MG63 (cell line): ENCODE data around the gene PRSS33. TPM values are rescaled to one million over a fixed set of nuclear protein-coding genes. Genes with fewer than 3 reads are reported as not detected.

ENCODE experiments used
- DNase-seq: peaks from one replicate; pipeline ENCODE4 v3.0.0-alpha.2; 2020
- H3K27me3 ChIP-seq: fragments of 250-450 bp; sonication (Bioruptor Pico); 2 replicates; pipeline ENCODE4 v1.5.1; 2020; ENCODE audit warnings: mild to moderate bottlenecking, moderate library complexity
- H3K36me3 ChIP-seq: fragments of 250-450 bp; sonication (Bioruptor Pico); 2 replicates; pipeline ENCODE4 v1.5.1; 2020; ENCODE audit warnings: mild to moderate bottlenecking, moderate library complexity
- H3K4me3 ChIP-seq: fragments of 250-450 bp; sonication (Bioruptor Pico); 2 replicates; pipeline ENCODE4 v1.5.1; 2020; ENCODE audit warnings: mild to moderate bottlenecking, moderate library complexity
- H3K9me3 ChIP-seq: fragments of 250-450 bp; sonication (Bioruptor Pico); 2 replicates; pipeline ENCODE4 v1.5.1; 2020; ENCODE audit warnings: mild to moderate bottlenecking, moderate library complexity
- total RNA-seq: library from RNA; depleted of rRNA; stranded (reverse); fragments of >200 nt; shearing (Covaris generic); gene quantifications from 2 replicates; pipeline ENCODE4 v1.2.3, GENCODE V29; 2014; ENCODE audit warnings: low replicate concordance; rRNA removed

Gene PRSS33
- total RNA-seq, 1 experiment from 2014 or later: not detected

DNA sequence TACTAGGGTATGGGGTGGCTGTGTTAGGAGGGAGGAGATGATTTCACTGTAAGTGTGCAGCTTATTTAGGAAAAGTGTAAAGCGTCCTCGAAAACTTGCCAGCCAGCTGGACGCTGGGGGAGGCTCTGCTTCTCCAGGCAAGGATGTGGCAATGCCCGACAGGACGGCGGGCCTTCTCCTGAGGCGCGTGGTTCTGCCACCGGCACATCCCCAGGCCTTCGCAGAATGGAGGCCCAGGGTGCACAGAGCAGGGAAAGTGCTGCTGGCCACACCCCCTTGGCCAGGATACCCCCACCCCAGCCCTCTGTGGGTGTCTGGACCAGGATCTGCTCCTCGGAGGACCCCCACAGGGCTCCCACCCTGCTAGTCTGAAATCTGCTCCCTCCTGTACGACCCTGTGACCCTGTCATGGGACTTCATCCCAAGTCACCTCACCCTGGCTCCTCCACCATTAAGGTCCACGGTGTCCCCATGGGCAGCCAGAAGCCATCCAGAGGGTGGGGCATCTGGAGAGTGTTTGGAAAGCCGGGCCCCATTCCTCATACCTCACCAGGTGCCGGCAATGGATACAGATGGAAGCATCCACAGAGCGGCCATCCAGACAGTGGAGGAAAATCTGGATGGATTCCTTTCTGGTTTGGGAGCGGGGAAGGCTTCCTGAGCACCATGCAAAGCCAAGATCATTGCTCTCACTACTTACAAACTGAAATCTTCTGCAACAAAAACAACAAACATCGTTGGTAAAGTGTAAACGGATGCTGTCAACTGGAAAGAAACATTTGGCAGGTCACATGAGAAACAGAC lies 44.2 kb downstream of the PRSS33 start:
- no peaks in the 10 kb centered on the region for H3K27me3 ChIP-seq
- no peak for DNase-seq
- no peaks in the 10 kb centered on the region for H3K36me3 ChIP-seq
- H3K4me3 ChIP-seq: no peak overlapping the region
- H3K9me3 ChIP-seq: no peaks in the 10 kb centered on the region

GRCh38 chr16:2742323-2743006 lies 44.9 kb downstream of the PRSS33 start:
- H3K4me3 ChIP-seq: no peak overlapping the region
- no peak for DNase-seq
- H3K27me3 ChIP-seq: no peaks in the 10 kb centered on the region
- H3K9me3 ChIP-seq: no peaks in the 10 kb centered on the region
- H3K36me3 ChIP-seq: no peaks in the 10 kb centered on the region

DNA sequence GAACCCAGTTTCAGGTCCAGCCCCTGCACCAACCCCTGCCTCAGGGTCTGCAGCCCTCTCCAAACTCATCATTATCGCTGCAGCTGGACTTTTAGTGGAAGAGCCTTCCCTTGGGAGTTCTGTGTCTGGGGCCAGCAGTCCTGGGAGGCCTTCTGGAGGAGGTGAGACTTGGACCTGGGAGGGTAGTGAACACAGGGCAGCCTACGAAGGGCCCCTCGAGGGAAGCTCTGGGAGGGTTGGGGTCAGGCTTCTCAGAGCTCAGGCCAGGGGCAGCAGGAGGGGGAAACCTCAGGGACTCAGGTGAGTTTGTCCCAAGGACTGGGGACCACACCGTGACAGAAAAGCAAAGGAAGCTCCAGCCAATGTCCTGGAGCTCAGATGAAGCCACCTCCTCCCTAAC lies 46.2 kb downstream of the PRSS33 start:
- H3K27me3 ChIP-seq: no peaks in the 10 kb centered on the region
- H3K4me3 ChIP-seq: no peak overlapping the region
- no peaks in the 10 kb centered on the region for H3K9me3 ChIP-seq
- no peaks in the 10 kb centered on the region for H3K36me3 ChIP-seq
- DNase-seq: no peak

DNA sequence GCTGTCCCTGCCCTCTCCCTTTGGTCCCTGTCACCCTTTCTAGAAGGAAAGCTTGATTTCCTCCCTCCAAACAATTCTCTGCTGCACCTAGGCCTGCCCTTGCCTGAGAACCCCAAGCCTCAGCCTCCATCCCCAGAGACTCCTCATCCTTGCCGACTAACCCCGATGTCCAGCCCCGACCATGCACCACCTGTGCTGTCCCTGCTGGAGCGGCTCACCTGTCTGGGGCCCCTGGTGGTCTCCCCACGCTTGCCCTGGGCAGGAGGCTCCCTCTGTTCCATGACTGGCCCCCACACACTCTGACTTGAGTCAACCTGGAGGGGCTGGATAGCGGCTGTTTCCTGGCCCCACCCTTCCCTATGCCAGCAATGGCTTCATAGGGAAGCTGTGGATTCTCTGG lies 46.9 kb downstream of the PRSS33 start:
- Histone ChIP-seq H3K36me3 (no peaks in the 10 kb centered on the region), H3K4me3 (no peak overlapping the region), H3K9me3 (no peaks in the 10 kb centered on the region), H3K27me3 (no peaks in the 10 kb centered on the region)
- no peak for DNase-seq

GRCh38 chr16:2739625-2740430 lies 47.5 kb downstream of the PRSS33 start:
- Histone ChIP-seq H3K9me3 (no peaks in the 10 kb centered on the region), H3K27me3 (no peaks in the 10 kb centered on the region), H3K36me3 (no peaks in the 10 kb centered on the region), H3K4me3 (no peak overlapping the region)
- no peak for DNase-seq

- H3K36me3 ChIP-seq: no peaks in the 10 kb centered on the region
- no peaks in the 10 kb centered on the region for H3K9me3 ChIP-seq
- no peak overlapping the region for H3K4me3 ChIP-seq
- H3K27me3 ChIP-seq: no peaks in the 10 kb centered on the region
- no peak for DNase-seq
Observed at GRCh38 chr16:2738615-2739014, 48.7 kb downstream of the PRSS33 start.

- no peaks in the 10 kb centered on the region for H3K36me3 ChIP-seq
- H3K9me3 ChIP-seq: no peaks in the 10 kb centered on the region
- no peaks in the 10 kb centered on the region for H3K27me3 ChIP-seq
- H3K4me3 ChIP-seq: no peak overlapping the region
- DNase-seq: no peak
Observed at GRCh38 chr16:2737895-2738418, 49.4 kb downstream of the PRSS33 start.

GRCh38 chr16:2737238-2737605 lies 50.1 kb downstream of the PRSS33 start:
- no peaks in the 10 kb centered on the region for H3K27me3 ChIP-seq
- no peaks in the 10 kb centered on the region for H3K36me3 ChIP-seq
- DNase-seq: no peak
- H3K9me3 ChIP-seq: no peaks in the 10 kb centered on the region
- no peak overlapping the region for H3K4me3 ChIP-seq

GRCh38 chr16:2736476-2737237 lies 50.7 kb downstream of the PRSS33 start:
- no peak for DNase-seq
- H3K27me3 ChIP-seq: no peaks in the 10 kb centered on the region; the same call in 1 of the 2 replicates
- H3K9me3 ChIP-seq: no peaks in the 10 kb centered on the region
- H3K36me3 ChIP-seq: no peaks in the 10 kb centered on the region
- H3K4me3 ChIP-seq: no peak overlapping the region

- no peaks in the 10 kb centered on the region for H3K36me3 ChIP-seq
- no peak for DNase-seq
- H3K9me3 ChIP-seq: no peaks in the 10 kb centered on the region
- no peaks in the 10 kb centered on the region; the same call in 1 of the 2 replicates for H3K27me3 ChIP-seq
- no peak overlapping the region for H3K4me3 ChIP-seq
Observed at GRCh38 chr16:2734844-2735515, 52.4 kb downstream of the PRSS33 start.

Other genes with a start within 250 kb of the PRSS33 start
- 6.6 and 7.6 TPM in 2 replicates for gene PDPK1, start 249.5 kb downstream of the PRSS33 start, total RNA-seq
- 49.6 and 71.6 TPM in 2 replicates for gene KCTD5, start 105.0 kb downstream of the PRSS33 start, total RNA-seq
- 0.22 and 1.7 TPM in 2 replicates for gene PRSS27, start 67.3 kb downstream of the PRSS33 start, total RNA-seq
- gene SRRM2, start 34.9 kb downstream of the PRSS33 start, total RNA-seq: 11.2 and 21.1 TPM in 2 replicates
- gene ELOB, start 10.3 kb downstream of the PRSS33 start, total RNA-seq: 309 and 3,594 TPM in 2 replicates
- gene PRSS41, start 10.9 kb upstream of the PRSS33 start, total RNA-seq: not detected in 2 replicates
- 5.8 and 11.9 TPM in 2 replicates for gene PRSS21, start 29.7 kb upstream of the PRSS33 start, total RNA-seq
- gene ZG16B, start 42.7 kb upstream of the PRSS33 start, total RNA-seq: 2.7 TPM in 1 of 2 replicates, not detected in the other
- gene PRSS22, start 70.6 kb upstream of the PRSS33 start, total RNA-seq: not detected in 2 replicates
- 176 and 179 TPM in 2 replicates for gene FLYWCH2, start 95.7 kb upstream of the PRSS33 start, total RNA-seq
- gene FLYWCH1, start 124.4 kb upstream of the PRSS33 start, total RNA-seq: 112 and 126 TPM in 2 replicates
- gene KREMEN2, start 176.7 kb upstream of the PRSS33 start, total RNA-seq: 0.26 and 1.0 TPM in 2 replicates
- gene PAQR4, start 181.8 kb upstream of the PRSS33 start, total RNA-seq: 23.5 and 38.1 TPM in 2 replicates
- gene PKMYT1, start 192.9 kb upstream of the PRSS33 start, total RNA-seq: 12.0 and 30.3 TPM in 2 replicates
- not detected in 2 replicates for gene CLDN9, start 225.4 kb upstream of the PRSS33 start, total RNA-seq
- gene CLDN6, start 230.6 kb upstream of the PRSS33 start, total RNA-seq: not detected in 2 replicates
- 541 and 602 TPM in 2 replicates for gene TNFRSF12A, start 232.8 kb upstream of the PRSS33 start, total RNA-seq
- 2.9 and 60.7 TPM in 2 replicates for gene HCFC1R1, start 236.4 kb upstream of the PRSS33 start, total RNA-seq
- gene THOC6, start 236.5 kb upstream of the PRSS33 start, total RNA-seq: 63.2 and 118 TPM in 2 replicates
- not detected in 2 replicates for gene BICDL2, start 249.4 kb upstream of the PRSS33 start, total RNA-seq